NCI-H2227 treated with DMSO at 0.1 percent for 48 hours (cell line): ENCODE measurements around the gene ATG2A.

Experiments
- DNase-seq: peaks from one replicate; lab custom pipeline; 2025; lab: John Stamatoyannopoulos, UW

ATG2A gene

DNA sequence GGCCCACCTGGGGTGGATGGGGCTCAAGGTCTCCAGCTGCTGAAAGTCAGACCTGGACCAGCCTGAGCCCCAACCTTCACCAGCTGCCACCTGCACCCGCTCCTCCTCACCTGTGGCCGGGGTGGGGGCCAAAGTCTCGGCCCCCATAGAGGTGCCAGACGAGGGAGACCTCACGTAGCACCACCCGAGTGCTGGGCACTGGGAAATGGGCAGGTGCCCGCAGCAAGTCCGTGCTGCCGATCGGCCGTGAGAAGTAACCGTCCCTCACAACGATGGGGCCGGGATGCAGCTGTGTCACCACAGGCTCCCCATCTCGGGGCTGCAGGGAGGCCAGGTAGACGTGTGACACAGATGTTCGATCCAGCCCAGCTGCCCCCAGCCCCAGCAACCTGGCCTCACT is 16.2 kb downstream of the ATG2A start:
- DNase-seq: no peak

DNA sequence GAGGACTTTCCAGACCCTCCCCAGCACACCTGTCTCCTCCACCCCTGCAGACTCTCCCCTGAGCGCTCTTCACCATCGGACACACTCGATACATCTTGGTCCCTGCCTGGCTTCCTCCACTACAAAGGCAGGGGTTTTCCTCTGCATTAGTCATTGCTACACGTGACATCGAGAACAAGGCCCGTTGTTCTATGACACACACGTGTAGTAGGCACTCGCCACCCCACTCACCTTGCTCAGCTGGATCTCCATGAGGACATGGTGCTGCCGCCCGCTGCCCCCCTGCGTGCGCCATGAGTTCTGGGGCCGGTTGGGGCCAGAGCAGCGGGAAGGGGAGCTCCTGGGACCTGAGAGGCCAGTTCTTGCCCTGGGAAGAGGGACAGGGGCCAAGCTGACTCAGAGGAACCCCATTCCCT is 16.7 kb downstream of the ATG2A start:
- no peak for DNase-seq

GRCh38 chr11:64898541-64898940 is 18.5 kb downstream of the ATG2A start:
- DNase-seq: no peak

GRCh38 chr11:64898076-64898445 is 18.9 kb downstream of the ATG2A start:
- DNase-seq: no peak

- no peak for DNase-seq
These were observed 19.5 kb downstream of the ATG2A start for GRCh38 chr11:64897381-64898075.

GRCh38 chr11:64896448-64897022 is 20.5 kb downstream of the ATG2A start:
- no peak for DNase-seq

- DNase-seq: no peak
These were observed 22.1 kb downstream of the ATG2A start for GRCh38 chr11:64894812-64895452.

GRCh38 chr11:64894070-64894811 is 22.8 kb downstream of the ATG2A start:
- no peak for DNase-seq

GRCh38 chr11:64893194-64894069 is 23.6 kb downstream of the ATG2A start:
- DNase-seq: no peak

GRCh38 chr11:64892838-64893193 is 24.2 kb downstream of the ATG2A start:
- DNase-seq: no peak

DNA sequence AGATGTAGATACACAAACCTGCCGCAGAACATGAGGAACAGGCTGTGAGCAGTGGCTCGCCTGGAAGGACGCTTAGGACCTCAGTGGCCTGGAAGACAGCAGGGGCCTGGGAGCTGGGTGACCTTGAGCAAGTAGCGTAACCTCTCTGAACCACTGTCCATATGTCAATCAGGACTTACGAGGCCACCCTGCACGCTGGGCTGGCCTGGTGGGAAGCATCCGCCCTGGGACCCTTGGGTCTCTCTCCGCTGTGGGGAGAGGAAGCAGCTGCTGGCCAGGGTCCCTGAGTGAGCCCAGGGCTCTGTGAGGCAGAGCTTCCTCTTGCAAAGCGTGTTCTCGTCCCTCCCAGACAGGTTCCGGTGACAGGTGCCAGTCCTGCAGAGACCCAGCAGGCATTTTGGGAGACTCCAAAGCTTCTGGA is 24.6 kb downstream of the ATG2A start:
- no peak for DNase-seq

DNA sequence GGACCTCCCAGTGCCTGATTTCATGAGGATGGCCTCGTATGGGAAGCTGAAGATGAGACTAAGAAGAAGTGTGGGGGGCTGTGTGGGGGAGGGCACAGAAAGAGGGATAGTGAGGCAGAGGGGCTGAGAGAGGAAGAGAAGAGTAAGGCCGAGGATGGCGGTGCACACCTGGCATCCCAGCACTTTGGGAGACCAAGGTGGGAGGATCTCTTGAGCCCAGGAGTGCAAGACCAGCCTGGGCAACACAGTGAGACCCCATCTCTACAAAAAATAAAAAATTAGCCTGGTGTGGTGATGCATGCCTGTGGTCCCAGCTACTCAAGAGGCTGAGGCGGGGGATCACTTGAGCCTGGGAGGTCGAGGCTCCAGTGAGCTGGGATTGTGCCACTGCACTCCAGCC is 25.1 kb downstream of the ATG2A start:
- no peak for DNase-seq

DNA sequence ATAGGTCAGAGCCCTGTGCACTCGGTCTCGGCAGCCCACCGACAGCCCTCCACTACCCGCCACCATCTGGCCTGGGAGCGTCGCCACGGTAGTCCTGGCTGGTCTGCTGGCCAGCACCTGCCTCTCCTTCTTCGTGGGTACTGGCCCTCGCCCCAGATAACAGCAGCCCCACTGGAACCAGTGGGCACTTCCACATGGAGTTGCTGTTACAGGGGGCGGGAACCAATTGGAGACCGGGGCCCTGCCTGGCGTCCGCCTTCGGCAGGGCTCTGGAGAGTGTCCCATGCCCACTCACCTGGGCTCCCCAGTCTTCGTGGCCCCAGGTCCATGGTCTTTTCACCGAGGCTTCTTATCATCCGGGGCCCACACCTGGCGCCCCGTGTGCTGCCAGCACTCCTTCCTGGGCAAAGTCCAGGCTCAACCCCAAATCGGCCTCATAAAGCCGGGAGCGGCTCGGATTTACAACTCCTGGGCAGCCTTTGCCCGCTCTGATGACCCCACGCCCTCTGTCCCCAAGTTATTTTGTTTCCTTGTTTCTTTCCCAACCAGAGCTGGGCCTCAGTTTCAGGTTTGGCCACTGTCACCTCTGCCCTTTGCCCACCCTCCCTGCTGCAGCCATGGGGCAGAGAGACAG is 25.7 kb downstream of the ATG2A start:
- no peak for DNase-seq

GRCh38 chr11:64890522-64890939 is 26.5 kb downstream of the ATG2A start:
- DNase-seq: no peak

DNA sequence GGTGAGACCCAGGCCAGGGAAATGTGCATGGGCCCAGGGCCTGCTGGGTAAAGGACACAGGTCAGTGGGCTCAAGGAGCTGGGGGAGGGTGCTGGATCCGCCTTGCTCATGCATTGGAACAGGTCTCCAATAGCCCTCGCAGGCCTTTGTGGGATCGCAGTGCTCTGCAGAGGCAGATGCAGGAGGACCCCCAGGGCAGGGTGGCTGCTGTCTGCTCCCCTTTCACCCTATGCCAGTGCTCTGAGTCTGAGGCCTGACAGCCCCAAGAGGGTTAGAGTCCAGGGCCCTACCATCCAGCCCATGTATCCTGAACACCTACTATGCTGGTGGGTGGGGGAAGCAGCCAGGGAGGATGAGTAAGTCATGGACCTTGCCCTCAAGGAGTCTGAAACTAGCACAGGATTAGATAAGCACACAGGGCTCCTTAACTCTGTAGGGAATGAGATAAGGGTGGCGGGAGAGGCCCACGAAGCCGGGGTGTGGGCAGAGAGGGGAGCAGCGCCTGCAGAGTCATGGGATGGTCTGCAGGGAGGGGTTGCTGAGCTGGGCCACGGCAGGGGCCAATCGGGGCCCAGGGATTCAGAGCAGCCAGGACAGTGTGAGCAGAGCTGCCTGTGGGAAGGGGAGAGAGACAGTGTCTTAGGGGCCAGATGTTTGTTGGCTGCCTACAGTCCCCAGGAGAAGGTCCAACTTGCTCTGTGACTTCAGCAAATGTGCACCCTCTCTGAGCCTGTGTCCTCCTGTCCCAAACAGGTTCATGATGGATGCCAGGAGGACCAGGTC is 28.1 kb downstream of the ATG2A start:
- DNase-seq: no peak

DNA sequence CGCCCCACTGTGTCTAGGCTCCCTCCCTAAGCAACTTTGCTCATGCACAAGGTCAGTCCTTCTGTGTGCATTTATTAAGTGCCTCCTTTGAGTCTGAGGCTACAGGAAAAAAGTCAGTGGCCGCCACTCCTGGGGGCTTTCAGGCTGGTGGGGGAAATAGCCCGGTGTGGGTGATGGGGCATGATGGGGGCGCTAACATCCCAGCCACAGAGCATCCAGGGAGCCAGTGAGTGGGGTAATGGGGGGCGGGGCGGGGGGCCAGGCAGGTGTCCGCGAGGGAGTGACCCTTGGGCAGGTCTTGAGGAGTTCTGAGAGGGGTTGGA is 28.6 kb downstream of the ATG2A start:
- no peak for DNase-seq

DNA sequence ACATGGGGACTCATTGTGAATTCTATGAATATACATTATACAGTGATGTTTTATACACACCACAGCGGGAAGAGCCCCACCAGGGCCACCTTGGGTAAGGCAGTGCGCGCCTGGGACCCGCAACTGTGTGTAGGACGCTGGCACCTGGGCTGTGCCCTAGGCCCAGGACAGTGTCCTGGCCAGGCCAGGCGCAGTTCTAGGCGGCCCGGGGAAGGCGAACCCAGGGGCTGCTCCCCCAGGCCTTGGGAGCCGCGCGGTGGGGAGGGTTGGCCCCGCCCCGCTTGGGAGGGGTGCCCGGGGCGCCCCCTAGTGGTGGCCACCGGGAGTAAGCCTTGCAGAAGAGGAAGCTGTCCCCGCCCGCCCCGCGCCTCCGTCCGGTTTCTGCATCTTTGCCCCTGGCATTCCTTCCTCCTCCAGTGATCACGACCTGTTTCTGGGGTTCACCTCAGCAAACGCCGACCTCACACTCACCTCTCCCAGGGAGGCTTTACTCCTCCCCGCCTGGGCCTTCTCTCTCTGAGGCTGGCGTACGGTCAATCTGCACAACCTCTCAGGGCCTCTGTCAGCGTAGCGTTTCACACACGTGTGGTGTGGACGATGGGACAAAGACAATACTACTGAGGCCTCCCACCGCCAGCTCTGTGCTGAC is 29.1 kb downstream of the ATG2A start:
- no peak for DNase-seq

GRCh38 chr11:64887234-64887756 is 29.7 kb downstream of the ATG2A start:
- no peak for DNase-seq

DNA sequence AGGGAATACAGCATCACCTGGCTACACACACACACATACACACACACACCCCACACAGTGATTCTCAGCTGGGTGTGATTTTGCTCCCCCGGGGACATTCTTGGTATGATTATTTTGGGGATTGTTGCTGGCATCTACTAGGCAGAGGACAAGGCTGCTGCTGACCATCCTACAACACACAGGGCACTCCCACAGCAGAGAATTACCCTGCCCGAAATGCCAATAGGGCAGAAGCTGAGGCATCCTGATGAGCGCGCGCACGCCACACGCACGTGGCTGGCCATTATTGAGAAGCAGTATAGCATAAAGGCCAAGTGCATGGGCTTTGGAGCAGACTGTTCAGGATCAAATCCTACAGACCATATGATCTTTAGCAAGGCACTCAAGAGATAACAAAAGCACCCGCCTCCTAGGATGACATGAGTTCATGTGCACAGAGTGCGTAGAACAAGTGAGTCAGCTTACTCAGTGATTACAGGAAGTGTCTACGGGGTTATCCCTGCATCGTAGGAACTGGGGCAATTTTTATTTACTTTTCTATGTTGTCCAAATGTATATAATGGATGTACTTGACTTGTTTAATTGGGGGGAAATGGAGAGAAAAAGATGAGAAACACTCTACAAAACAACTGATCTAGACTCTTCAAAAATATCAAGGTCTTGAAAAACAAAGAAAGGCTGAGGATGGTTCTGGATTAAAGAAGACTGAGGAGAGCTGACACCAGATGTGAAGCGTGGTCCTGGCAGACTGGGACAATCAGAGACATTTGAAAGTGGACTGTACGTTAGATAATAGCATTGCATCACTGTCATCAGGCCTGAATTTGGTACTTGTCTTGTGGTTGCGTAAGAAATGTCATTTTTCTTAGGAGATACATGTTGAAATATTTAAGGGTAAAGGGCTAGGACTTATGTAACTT is 31.4 kb downstream of the ATG2A start:
- DNase-seq: peak; percentile 34
